Keratinocyte (primary cell): ENCODE results near the gene SLC38A4. TPM values are rescaled to one million over a fixed set of nuclear protein-coding genes. Genes with fewer than 3 reads are reported as not detected.

Experiments used
- DNase-seq: peaks from one replicate; pipeline ENCODE4 v3.0.0-alpha.2; 2011; ENCODE audit warnings: low read depth, missing footprints, low spot score
- FAIRE-seq: peaks from 2 replicates; lab custom pipeline; 2011; peaks lifted over from hg19 to GRCh38; lab: Jason Lieb, UNC
- H2AFZ ChIP-seq: 2 replicates; pipeline ENCODE4 v1.6.0; 2012; ENCODE audit warnings: low read length, control low read depth, inconsistent platforms; ENCODE audit not compliant: control insufficient read depth
- H3K27ac ChIP-seq: 2 replicates; pipeline ENCODE4 v1.5.1; 2011; ENCODE audit warnings: low read length; ENCODE audit not compliant: control insufficient read depth, insufficient read depth
- H3K27me3 ChIP-seq: 3 replicates; pipeline ENCODE4 v1.6.0; 2011; ENCODE audit warnings: low read length; ENCODE audit not compliant: control insufficient read depth, insufficient read depth; ENCODE audit errors: extremely low read depth
- H3K36me3 ChIP-seq, 2 experiments: 2 replicates in 1 of 2; 3 replicates in 1 of 2; pipeline ENCODE4 v1.5.1; 2011; ENCODE audit warnings: low read length in 2 of 2, mild to moderate bottlenecking in 1 of 2; ENCODE audit not compliant: control insufficient read depth in 2 of 2, insufficient read depth in 2 of 2; ENCODE audit errors: extremely low read depth in 1 of 2
- H3K4me1 ChIP-seq: 3 replicates; pipeline ENCODE4 v1.5.1; 2011; ENCODE audit warnings: low read length; ENCODE audit not compliant: control insufficient read depth, insufficient read depth; ENCODE audit errors: extremely low read depth
- H3K4me2 ChIP-seq: 3 replicates; pipeline ENCODE4 v1.6.0; 2011; ENCODE audit warnings: low read depth, low read length; ENCODE audit not compliant: control insufficient read depth, insufficient read depth; ENCODE audit errors: extremely low read depth
- H3K4me3 ChIP-seq, 3 experiments: fragments of 200-600 bp in 1 of 3; sonication (generic) in 1 of 3; 2 replicates in 2 of 3; 3 replicates in 1 of 3; pipeline ENCODE4 v1.5.1; 2011 to 2016; ENCODE audit warnings: low read length in 3 of 3, mild to moderate bottlenecking in 3 of 3, control low read depth in 2 of 3, inconsistent platforms in 1 of 3, low read depth in 1 of 3, mixed read lengths in 1 of 3, mixed run types in 1 of 3, moderate library complexity in 1 of 3; ENCODE audit not compliant: control insufficient read depth in 2 of 3, insufficient read depth in 2 of 3; ENCODE audit errors: extremely low read depth in 1 of 3
- H3K79me2 ChIP-seq: 2 replicates; pipeline ENCODE4 v1.6.0; 2012; ENCODE audit warnings: low read length; ENCODE audit not compliant: control insufficient read depth, insufficient read depth
- H3K9ac ChIP-seq: 3 replicates; pipeline ENCODE4 v1.6.0; 2011; ENCODE audit warnings: low read length; ENCODE audit not compliant: control insufficient read depth, insufficient read depth; ENCODE audit errors: extremely low read depth
- H3K9me1 ChIP-seq: 3 replicates; pipeline ENCODE4 v1.6.0; 2011; ENCODE audit warnings: low read length; ENCODE audit not compliant: control insufficient read depth, insufficient read depth; ENCODE audit errors: extremely low read depth
- H3K9me3 ChIP-seq: 2 replicates; pipeline ENCODE4 v1.5.1; 2012; ENCODE audit warnings: low read depth, low read length; ENCODE audit not compliant: control insufficient read depth
- H4K20me1 ChIP-seq: 3 replicates; pipeline ENCODE4 v1.6.0; 2011; ENCODE audit warnings: low read length; ENCODE audit not compliant: control insufficient read depth, insufficient read depth; ENCODE audit errors: extremely low read depth
- EZH2 ChIP-seq: IDR thresholded peaks from one replicate; pipeline ENCODE4 v1.6.1; 2012; ENCODE audit warnings: inconsistent platforms, mild to moderate bottlenecking, low read length, moderate library complexity
- dilution Hi-C: fragments of 300-500 bp; cut with MboI; formaldehyde crosslinking; loops from one replicate; pipeline ENCODE4 v1.7.0; 2020; ENCODE audit warnings: low sequenced_read_pairs; ENCODE audit not compliant: extremely low pct_ligation_motif_present
- polyA plus RNA-seq, 5 experiments: library from polyadenylated mRNA; depleted of rRNA in 3 of 5; stranded (reverse) in 3 of 5; stranded (forward) in 1 of 5; unstranded in 1 of 5; fragments of >200 nt; gene quantifications; 1 replicate in 1 of 5; 2 replicates in 3 of 5; 3 replicates in 1 of 5; pipeline versions ENCODE4 v1.2.1 to v1.2.3, GENCODE V29; 2011 to 2012; ENCODE audit warnings: missing spikeins in 2 of 5, low read depth in 1 of 5, low replicate concordance in 1 of 5
- TF ChIP-seq, protein P1 (sequence below), 3 experiments: IDR thresholded peaks in 1 of 3; conservative IDR thresholded peaks in 1 of 3; optimal IDR thresholded peaks in 1 of 3; 2 replicates in 2 of 3; 3 replicates in 1 of 3; pipeline versions ENCODE3 to v1.5.1; 2011; ENCODE audit warnings: low read length in 3 of 3, mild to moderate bottlenecking in 3 of 3, moderate library complexity in 2 of 3, control low read depth in 1 of 3, inconsistent platforms in 1 of 3; ENCODE audit not compliant: insufficient read depth in 2 of 3; ENCODE audit errors: extremely low read depth in 1 of 3

The SLC38A4 gene
- polyA plus RNA-seq, 1 donor (not counting 4 experiments of a cell fraction or from before 2014, with no cell fraction given): 0.37 TPM

DNA sequence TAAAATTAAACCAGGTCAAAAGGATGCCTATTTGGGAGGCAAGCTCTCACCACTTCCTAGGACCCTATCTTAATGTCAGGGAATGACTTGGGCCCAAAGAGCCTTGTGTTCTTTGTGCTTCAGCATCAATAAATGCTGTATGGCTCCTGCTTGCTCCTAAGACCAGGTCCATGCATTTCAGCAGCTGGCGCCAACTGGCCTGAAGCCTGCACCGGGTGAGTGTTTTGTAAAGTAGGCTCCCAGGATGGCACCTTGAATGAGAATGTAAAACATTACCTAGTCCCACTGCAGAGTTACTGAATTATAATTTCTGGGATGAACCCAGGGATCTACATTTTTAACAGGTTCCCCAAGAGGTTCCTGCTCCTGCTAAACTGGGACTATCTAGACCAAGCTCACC, 16.1 kb upstream of the SLC38A4 start:
- Histone ChIP-seq H3K27ac (no peak overlapping the region), H3K79me2 (no peaks in the 10 kb centered on the region), H3K9ac (no peak overlapping the region), H3K4me1 (no peaks in the 10 kb centered on the region), H3K4me3 (no peak overlapping the region), H3K9me3 (no peaks in the 10 kb centered on the region), H2AFZ (no peak overlapping the region), H4K20me1 (no peaks in the 10 kb centered on the region), H3K27me3 (no peaks in the 10 kb centered on the region), H3K36me3 (no peaks in the 10 kb centered on the region), H3K9me1 (no peaks in the 10 kb centered on the region), H3K4me2 (no peak overlapping the region)
- DNase-seq (no peak), FAIRE-seq (no peak)
- dilution Hi-C loops: no loop called here
- no peak for TF ChIP-seq EZH2
- TF ChIP-seq, protein P1, sequence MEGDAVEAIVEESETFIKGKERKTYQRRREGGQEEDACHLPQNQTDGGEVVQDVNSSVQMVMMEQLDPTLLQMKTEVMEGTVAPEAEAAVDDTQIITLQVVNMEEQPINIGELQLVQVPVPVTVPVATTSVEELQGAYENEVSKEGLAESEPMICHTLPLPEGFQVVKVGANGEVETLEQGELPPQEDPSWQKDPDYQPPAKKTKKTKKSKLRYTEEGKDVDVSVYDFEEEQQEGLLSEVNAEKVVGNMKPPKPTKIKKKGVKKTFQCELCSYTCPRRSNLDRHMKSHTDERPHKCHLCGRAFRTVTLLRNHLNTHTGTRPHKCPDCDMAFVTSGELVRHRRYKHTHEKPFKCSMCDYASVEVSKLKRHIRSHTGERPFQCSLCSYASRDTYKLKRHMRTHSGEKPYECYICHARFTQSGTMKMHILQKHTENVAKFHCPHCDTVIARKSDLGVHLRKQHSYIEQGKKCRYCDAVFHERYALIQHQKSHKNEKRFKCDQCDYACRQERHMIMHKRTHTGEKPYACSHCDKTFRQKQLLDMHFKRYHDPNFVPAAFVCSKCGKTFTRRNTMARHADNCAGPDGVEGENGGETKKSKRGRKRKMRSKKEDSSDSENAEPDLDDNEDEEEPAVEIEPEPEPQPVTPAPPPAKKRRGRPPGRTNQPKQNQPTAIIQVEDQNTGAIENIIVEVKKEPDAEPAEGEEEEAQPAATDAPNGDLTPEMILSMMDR (optimal IDR thresholded peaks at IDR 0.05 in 1 of 3, IDR thresholded peaks at IDR 0.05 in 1 of 3, conservative IDR thresholded peaks at IDR 0.05 in 1 of 3; ENCODE audit: extremely low read depth in 1 of 3, insufficient read depth in 2 of 3, low read length in 3 of 3): no peak

DNA sequence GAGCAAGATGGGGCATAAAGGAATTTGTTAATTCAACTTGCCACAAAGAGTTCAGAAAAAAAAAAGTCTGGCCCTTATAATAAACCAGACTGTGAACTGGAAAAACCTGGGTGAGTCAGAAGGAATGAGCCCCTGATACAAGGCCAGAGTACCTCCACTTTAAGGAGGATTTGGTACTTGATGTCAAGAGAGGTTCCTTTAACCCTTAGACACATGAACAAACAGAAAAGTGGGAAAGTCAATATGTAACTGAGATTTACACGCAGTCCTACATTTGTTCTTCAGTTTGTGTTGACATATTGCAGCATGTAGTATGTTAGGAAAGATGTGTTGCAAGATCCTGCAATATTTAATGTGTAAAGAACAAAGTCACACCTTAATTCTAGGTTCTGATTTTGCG, 14.2 kb upstream of the SLC38A4 start:
- no peak overlapping the region for H3K9ac ChIP-seq
- no peaks in the 10 kb centered on the region for H3K27me3 ChIP-seq
- H2AFZ ChIP-seq: no peak overlapping the region
- no peaks in the 10 kb centered on the region for H3K4me1 ChIP-seq
- H3K9me1 ChIP-seq: no peaks in the 10 kb centered on the region
- DNase-seq: no peak
- H4K20me1 ChIP-seq: no peaks in the 10 kb centered on the region
- no peaks in the 10 kb centered on the region for H3K36me3 ChIP-seq
- no peak for FAIRE-seq
- TF ChIP-seq, protein P1 (optimal IDR thresholded peaks at IDR 0.05 in 1 of 3, IDR thresholded peaks at IDR 0.05 in 1 of 3, conservative IDR thresholded peaks at IDR 0.05 in 1 of 3; ENCODE audit: extremely low read depth in 1 of 3, insufficient read depth in 2 of 3, low read length in 3 of 3): no peak
- TF ChIP-seq EZH2: no peak
- H3K79me2 ChIP-seq: no peaks in the 10 kb centered on the region
- no peak overlapping the region for H3K4me2 ChIP-seq
- no peak overlapping the region for H3K4me3 ChIP-seq
- dilution Hi-C loops: no loop called here
- H3K9me3 ChIP-seq: no peaks in the 10 kb centered on the region
- H3K27ac ChIP-seq: no peak overlapping the region
